Glomerular endothelial cell (primary cell): ENCODE results near the gene BRD3. TPM values are rescaled to one million over a fixed set of nuclear protein-coding genes. Genes with fewer than 3 reads are reported as not detected.

Source experiments
- DNase-seq: peaks from one replicate; pipeline ENCODE4 v3.0.0-alpha.2; 2011; ENCODE audit warnings: low read depth, low spot score; ENCODE audit errors: extremely low read depth
- total RNA-seq: library from RNA; depleted of rRNA; stranded (reverse); fragments of >200 nt; gene quantifications from 2 replicates; pipeline ENCODE4 v1.2.3, GENCODE V29; 2015

The BRD3 gene
- total RNA-seq, 1 donor from 2014 or later = 40.7 TPM

GRCh38 chr9:134040176-134040565, 27.7 kb downstream of the BRD3 start:
- no peak for DNase-seq

GRCh38 chr9:134039386-134040175, 28.2 kb downstream of the BRD3 start:
- no peak for DNase-seq

GRCh38 chr9:134037641-134038040, 30.2 kb downstream of the BRD3 start:
- DNase-seq = no peak

DNA sequence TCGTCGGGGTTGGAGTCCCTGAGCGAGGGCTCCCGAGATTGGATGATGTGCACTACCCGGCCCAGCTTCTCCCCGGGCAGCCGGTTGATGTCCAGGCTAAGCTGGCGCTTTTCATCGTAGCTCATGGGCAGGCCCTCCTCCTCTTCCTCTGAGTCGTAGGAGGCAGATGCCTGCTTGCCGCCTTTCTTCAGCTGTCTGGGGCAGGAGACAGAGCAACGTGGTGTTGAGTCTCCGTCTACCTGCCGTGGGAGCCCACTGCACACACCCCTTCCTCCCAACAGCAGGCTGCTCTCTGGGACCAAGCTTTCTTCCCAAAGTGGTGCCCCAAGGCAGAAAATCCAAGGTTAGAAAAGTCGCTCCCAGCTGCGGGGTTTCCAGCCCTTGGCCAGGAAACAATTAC, 31.7 kb downstream of the BRD3 start:
- DNase-seq = no peak

- DNase-seq = no peak
Measured at GRCh38 chr9:134035041-134036039, 32.5 kb downstream of the BRD3 start.

GRCh38 chr9:134034215-134035040, 33.4 kb downstream of the BRD3 start:
- DNase-seq = no peak

DNA sequence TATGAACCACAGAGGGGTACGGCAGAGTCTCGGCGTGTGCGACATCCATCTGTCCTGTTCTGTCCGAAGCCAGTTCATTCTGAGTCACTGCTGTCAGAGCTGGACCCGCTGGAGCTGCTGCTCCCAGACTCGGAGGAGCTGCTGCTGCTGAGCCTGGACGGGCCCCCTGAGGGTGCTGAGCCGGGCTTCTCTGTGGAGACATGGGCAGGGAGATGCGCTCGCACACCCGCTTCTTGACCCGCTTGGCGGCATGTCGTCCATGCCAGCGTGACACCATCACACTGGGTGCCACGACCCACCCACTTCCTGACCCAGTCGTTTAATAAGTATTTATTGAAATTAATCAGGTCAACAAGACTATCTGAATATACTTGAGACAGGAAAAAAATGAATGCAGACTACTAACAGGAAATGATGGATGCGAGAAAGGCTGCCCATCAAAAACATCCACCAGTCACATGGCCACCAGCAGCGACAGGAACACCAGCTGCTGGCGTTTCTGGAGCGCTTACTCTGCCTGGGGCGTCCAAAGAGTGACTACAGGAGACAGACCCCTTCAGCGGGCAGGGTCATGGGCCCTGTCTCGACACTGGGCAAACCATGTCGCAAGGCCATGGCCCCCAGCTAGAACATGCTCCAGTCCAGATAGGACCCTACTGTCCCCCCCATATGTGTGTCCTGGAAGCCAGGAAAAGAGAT, 34.2 kb downstream of the BRD3 start:
- no peak for DNase-seq

DNA sequence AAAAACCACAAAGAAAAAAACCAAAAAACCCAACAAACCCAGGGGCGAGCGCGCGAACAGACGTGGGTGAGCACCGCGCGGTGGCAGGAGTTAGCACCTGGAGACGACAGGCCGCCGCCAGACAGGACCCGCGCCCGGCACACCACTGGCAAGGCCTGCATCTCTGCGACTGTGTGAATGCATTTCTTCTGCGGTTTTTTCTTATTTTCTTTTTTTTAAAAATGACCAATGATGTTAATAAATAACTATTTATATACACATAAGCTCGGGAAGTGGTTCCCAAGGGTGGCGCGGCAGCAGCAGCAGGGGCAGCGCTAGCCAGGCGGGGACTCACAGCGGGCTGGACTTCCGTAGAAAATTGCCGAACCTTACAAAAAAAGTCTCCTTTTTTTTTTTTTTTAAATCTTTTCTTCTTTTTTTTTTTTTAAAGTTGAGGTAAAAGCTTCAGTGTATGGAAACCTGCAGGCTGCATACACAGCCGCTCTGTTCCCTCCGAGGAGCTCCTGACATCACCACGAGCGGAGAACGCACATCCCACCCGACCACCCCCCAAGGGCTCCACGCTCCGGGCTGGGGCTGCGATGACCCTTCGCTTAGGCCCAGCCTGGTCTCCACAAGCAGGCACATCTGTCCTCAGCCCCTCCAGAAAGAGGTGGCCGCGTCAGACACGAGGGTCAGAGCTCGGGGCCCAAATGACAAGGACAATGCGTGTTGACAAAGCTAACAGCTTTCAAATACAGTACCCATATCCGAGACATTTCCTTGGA, 35.2 kb downstream of the BRD3 start:
- no peak for DNase-seq

GRCh38 chr9:134031783-134032182, 36.0 kb downstream of the BRD3 start:
- no peak for DNase-seq

DNA sequence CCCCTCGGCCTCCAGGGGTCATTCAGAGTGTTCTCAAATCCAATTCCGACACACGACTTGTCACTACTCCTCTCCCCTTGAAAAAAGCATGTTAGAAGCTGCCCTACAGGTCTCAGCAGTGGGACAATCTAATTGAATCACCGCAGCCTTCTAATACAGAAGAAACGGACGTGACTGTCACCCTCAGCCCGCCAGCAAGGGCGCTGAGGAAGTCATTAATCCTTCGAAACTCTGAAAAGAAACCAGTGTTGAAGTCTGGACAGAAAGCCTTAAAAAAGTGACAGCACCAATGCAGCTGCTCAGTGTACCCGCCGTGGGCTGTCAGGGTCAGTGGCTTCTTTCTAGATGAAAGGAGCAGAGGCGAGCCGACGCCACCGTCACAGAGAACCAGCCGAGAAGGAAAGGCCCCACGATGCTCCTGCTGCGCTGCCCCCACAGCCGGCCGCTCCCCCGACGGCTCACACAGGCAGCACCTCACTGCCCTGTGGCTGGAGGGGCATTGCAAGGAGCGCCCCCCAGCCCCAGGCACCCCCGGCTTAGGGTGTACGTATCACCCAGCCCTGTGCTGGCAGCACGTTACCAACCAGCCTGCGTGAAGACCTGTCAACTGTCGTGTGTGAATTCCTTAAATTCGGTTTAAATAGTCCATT, 36.9 kb downstream of the BRD3 start:
- no peak for DNase-seq

DNA sequence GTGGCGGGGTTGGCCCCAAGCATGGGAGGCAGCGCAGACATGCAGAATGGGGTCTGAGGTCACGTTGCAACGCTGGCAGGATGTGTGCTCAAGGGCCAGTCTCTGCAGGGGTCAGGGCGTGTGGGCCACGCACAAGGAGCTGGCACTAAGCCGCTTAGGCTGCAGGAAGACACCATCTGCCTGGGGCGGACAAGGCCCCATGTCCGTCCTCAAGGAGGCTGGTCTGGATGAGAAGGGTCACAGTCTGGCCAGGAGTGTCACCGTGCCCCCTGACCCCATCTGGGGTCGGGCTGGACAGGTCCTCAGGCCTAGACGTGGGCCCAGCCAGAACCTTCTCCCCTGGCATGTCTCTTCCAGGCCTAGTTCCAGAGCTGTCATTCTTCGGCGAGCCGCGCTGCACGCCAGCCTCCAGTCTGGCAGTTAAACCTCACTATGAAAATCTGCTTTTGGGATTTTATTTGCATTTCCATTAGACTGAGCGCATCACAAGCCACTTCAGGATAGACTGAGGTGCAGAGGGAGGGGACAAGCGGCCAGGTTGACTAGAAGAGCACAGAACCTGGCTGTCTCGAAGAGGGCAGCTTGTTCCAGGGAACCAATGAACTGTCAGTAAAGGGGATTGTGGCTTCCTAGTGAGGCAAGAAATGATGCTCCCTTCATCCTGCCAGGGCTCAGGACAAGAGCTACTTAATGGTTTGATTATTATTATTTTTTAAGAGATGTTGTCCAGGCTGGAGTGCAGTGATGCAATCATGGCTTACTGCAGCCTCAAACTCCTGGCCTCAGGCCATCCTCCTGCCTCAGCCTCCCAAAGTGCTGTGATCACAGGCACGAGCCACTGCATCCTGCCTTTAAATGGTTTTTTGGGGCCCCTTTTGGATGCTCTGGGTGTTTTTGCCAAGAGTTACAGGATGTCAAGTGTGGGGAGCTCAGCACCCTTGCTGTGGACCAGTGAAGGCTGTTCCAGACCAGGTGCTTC, 38.3 kb downstream of the BRD3 start:
- DNase-seq = no peak

- no peak for DNase-seq
Measured at GRCh38 chr9:134028575-134029247, 39.1 kb downstream of the BRD3 start.

DNA sequence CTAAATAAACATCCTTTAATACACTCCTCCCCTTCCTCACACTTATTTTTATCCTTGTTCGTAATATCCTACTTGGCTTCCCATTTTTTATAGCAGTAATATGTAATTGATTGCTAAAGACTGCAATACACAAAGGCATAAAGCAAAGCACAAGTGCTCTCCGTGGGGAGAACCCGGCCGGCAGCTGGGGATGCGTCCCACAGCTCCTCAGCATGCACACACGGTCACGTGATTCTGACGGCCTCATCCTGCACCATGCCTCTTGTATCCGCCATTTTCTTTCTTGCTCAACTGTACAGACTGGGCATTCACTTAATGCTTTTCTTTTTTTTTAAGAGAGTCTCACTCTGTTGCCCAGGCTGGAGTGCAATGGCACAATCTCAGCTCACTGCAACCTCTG, 39.8 kb downstream of the BRD3 start:
- DNase-seq = no peak

- DNase-seq = no peak
Measured at GRCh38 chr9:134027561-134027960, 40.3 kb downstream of the BRD3 start.

DNA sequence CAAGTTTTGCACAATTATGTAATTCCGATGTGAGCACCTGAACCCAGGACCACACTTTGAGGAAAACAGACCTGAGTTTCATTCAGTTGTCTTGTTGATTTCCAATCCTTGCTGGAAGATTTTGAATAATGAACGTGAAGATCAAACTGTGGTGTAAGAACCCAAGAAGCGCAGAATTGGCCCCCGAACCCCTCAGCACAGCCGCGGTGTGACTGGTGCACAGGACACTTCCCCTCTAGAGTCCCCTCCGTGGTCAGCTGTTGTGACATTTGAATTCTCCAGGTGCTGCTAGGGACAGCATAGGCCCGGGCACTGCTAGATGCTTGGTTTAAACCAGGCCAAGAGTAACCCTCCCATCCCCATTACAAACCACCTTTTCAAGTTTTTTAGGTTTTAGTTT, 40.8 kb downstream of the BRD3 start:
- DNase-seq = no peak

DNA sequence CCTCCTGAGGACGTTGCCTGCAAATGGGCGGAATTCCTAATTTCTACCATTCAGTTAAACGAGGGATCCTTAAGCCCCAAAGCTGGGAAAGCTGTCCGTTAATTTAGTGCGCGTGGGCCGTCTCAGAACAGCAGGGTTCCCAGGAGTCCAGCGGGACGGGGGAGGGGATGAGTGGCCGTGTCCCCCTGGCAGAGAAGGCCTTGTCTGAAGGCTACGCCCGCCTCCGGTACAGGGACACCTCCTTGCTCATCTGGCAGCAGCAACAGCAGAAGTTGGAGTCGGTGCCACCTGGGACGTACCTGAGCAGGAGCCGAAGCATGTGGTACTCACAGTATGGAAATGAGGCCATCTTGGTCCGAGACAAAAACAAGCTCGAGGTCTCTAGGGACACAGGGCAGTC, 41.2 kb downstream of the BRD3 start:
- DNase-seq = no peak
